ENCODE results near the gene MPST. TPM values are rescaled to one million over a fixed set of nuclear protein-coding genes. Genes with fewer than 3 reads are reported as not detected.

The MPST gene
- total RNA-seq, 4 donors from 2014 or later, result 99.0 to 171 (median 143) TPM

- TF ChIP-seq EP300 (IDR thresholded peaks at IDR 0.05) (no peak), POLR2A (IDR thresholded peaks at IDR 0.05) (no peak), CTCF (IDR thresholded peaks at IDR 0.05) (no peak), POLR2AphosphoS5 (IDR thresholded peaks at IDR 0.05) (no peak)
- DNase-seq (ENCODE audit: low spot score in 2 of 2), result no peak
- WGBS, result 61% methylated on average over 14 of the region's 14 CpGs
- Histone ChIP-seq H3K27me3 (peaks cover 9% of the 10 kb centered on the region), H3K9me3 (no peaks in the 10 kb centered on the region), H3K27ac (no peak overlapping the region), H3K4me1 (peaks cover 11% of the 10 kb centered on the region), H3K36me3 (no peaks in the 10 kb centered on the region), H3K4me3 (no peak overlapping the region)
Observed at GRCh38 chr22:37037669-37038068, 18.1 kb downstream of the MPST start.

GRCh38 chr22:37039466-37039865 lies 19.9 kb downstream of the MPST start:
- DNase-seq (ENCODE audit: low spot score in 2 of 2), result no peak
- no peak overlapping the region for H3K27ac ChIP-seq
- WGBS, result 79% methylated on average over 2 of the region's 2 CpGs

DNA sequence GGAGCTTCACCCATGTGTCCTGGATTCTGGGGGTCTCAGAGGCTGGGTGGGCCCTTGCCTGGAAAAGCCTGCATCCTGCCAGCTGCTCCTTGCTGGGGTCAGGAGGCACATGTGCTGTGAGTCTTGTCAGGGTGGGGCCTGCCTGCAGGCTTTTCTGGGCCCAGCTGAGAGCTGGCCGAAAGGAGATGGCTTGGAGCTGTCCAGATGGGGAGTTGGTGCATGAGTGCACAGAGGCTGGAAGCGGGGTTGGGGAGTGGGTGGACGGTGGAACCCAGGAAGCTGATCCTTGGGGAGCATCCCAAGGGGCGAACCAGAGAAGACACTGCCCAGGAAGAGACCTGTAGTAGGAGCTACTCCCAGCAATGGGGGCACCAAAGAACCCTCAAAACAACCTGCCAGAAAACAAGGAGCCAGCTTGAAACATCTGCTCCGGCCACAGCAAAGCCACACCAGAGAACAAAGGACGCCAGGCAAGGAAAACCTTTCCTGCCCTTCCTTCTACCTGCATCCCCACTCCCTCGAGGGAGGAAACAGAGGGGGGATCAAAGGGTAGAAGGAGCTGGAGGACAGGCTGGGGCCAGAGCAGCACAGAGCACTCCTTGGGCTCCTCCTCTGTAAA lies 23.8 kb downstream of the MPST start:
- no peak for DNase-seq (ENCODE audit: low spot score in 2 of 2)
- Histone ChIP-seq H3K36me3 (no peaks in the 10 kb centered on the region), H3K27ac (no peak overlapping the region), H3K4me3 (no peak overlapping the region), H3K4me1 (peaks cover 13% of the 10 kb centered on the region), H3K9me3 (no peaks in the 10 kb centered on the region), H3K27me3 (peaks cover 3% of the 10 kb centered on the region)
- TF ChIP-seq POLR2AphosphoS5 (IDR thresholded peaks at IDR 0.05), result no peak
- no peak for TF ChIP-seq EP300 (IDR thresholded peaks at IDR 0.05)
- TF ChIP-seq POLR2A (IDR thresholded peaks at IDR 0.05), result no peak
- TF ChIP-seq CTCF (IDR thresholded peaks at IDR 0.05), result no peak
- 64% methylated on average over 7 of the region's 7 CpGs for WGBS

More at GRCh38 chr22:37039466-37039865, 19.9 kb downstream of the MPST start:
- no peak overlapping the region for H3K4me3 ChIP-seq
- H3K4me1 ChIP-seq, result peaks cover 13% of the 10 kb centered on the region
- no peaks in the 10 kb centered on the region for H3K9me3 ChIP-seq
- no peak for TF ChIP-seq EP300 (IDR thresholded peaks at IDR 0.05)
- H3K27me3 ChIP-seq, result peaks cover 12% of the 10 kb centered on the region
- H3K36me3 ChIP-seq, result no peaks in the 10 kb centered on the region

DNA sequence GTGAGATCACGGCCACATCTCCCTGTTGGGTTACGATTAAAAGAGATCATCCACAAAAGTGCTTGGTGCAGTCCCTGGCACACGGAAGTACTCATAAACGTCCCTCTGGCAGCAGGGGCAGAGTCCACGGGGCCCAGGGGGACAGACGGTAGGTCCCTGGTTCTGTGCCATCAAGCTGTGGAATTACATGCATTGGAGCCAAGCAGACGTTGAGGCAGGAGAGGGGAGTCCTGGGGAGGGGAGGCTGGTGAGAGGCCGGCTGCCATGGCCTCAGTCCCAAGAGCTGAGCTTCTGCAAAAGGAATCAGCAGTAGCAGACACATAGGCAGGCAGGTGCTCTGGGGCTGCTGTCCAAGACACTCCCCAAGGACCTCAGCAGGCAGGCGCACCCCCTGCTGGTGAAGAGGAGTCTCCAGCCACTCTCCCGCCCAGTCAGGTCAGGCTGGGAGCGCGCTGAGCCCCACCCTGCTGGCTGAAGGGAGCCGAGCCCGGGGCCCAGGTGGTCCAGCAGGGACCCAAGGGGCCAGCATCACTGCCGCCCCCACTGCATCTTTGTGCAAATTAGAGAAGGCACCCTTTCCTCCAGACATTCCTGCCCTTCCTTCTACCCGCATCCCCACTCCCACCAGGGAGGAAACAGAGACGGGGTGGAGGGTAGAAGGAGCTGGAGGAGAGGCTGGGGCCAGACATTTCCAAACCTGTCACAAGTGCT lies 24.4 kb downstream of the MPST start:
- Histone ChIP-seq H3K4me3 (no peak overlapping the region), H3K4me1 (peaks cover 13% of the 10 kb centered on the region), H3K9me3 (no peaks in the 10 kb centered on the region), H3K36me3 (no peaks in the 10 kb centered on the region), H3K27me3 (peaks cover 3% of the 10 kb centered on the region), H3K27ac (no peak overlapping the region)
- no peak for DNase-seq (ENCODE audit: low spot score in 2 of 2)
- WGBS, result 28% methylated on average over 17 of the region's 17 CpGs
- TF ChIP-seq POLR2AphosphoS5 (IDR thresholded peaks at IDR 0.05) (no peak), POLR2A (IDR thresholded peaks at IDR 0.05) (no peak), EP300 (IDR thresholded peaks at IDR 0.05) (no peak), CTCF (IDR thresholded peaks at IDR 0.05) (peak; percentile 24 to 71)

GRCh38 chr22:37044634-37045625 lies 25.4 kb downstream of the MPST start:
- TF ChIP-seq POLR2AphosphoS5 (IDR thresholded peaks at IDR 0.05) (no peak), CTCF (IDR thresholded peaks at IDR 0.05) (no peak), POLR2A (IDR thresholded peaks at IDR 0.05) (no peak), EP300 (IDR thresholded peaks at IDR 0.05) (no peak)
- peaks cover 3% of the 10 kb centered on the region for H3K27me3 ChIP-seq
- no peaks in the 10 kb centered on the region for H3K36me3 ChIP-seq
- H3K27ac ChIP-seq, result no peak overlapping the region
- no peaks in the 10 kb centered on the region for H3K9me3 ChIP-seq
- WGBS, result 80% methylated on average over 9 of the region's 9 CpGs
- H3K4me1 ChIP-seq, result peaks cover 13% of the 10 kb centered on the region
- DNase-seq (ENCODE audit: low spot score in 2 of 2), result no peak
- H3K4me3 ChIP-seq, result no peak overlapping the region

Measured in suprapubic skin (tissue), 4 donors.